Superior temporal gyrus (tissue), 1 donor: ENCODE results near the gene PCA3.
"Not testable (repeated sequence)": the region's sequence is repeated elsewhere in the genome, so short reads cannot be mapped to it uniquely, and the experiment has no call there.

Source experiments
- DNase-seq: peaks from one replicate; pipeline ENCODE4 v3.0.0-alpha.2; 2016; ENCODE audit errors: extremely low spot score

PCA3 gene

GRCh38 chr9:76764138-76764537, at the start of gene PCA3:
PCA3 (plus strand) TSS chr9:76764438.
- DNase-seq = no peak

DNA sequence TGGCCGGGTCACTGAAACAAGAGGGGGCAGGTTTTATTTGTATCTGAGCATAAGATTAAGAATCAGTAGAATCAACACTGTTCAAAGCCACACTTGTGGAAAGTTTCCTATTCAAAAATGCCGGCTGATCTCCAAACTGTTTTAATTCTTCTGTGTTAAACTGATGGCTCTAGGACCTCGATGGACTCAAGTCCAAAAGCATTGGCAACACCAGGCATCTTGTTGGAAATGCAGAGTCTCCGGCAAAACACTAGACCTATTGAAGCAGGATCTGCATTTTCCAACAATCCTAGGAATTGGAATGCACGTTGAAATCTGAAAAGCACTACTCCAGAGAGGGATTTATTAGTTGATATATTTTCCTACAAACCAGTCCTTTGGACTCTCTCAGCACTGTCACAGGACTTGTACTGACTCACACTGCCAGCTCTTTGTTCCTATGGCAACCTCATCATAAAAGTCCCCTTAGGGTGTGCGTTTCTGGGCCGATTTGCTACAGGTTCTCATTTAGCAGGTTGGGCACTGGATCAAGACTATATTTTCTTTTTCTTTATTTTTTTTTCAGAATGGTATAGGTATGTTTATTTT, 48.1 kb upstream of the PCA3 start:
- DNase-seq = peak; percentile 68

DNA sequence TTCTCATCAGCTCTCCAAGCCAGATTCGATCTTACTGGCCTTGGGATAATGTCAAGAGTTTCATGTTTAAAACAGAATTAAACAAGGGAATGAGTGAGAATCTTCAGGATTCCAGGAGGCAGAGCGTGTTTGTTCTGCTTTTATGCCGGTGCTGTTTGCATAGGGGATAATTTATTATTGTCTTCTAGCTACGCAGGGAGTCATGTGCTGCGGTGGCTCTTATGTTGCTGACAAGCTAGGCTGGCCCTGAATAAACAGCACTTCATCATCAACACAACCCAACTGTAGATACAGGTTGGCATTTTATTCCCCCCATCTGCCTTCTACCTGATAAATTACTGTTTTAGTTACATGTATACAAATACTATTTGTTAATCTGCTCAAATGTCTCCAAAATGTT, 47.1 kb upstream of the PCA3 start:
- no peak for DNase-seq

DNA sequence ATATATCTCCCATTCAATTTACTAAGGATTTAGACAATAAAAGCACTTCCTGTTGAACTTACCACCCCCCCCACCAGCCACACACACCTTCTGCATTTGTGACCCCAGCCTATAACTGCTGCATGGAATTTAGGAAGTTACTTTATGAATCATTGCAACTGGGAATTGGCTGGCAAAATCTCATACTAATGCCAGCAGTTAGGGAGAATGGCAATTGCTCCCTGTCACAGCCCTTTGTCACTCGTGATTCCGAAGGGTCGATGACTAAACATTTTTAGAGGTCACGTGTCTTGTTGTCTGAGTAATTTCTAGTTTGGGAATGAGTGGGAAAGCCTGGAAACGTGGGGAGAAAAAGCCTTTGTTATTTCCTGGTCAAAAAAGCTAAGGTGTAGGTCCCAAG, 46.6 kb upstream of the PCA3 start:
- DNase-seq = peak; percentile 48

GRCh38 chr9:76718166-76718565, 46.1 kb upstream of the PCA3 start:
- DNase-seq = no peak

- no peak for DNase-seq
Measured at GRCh38 chr9:76720245-76720644, 44.0 kb upstream of the PCA3 start.

DNA sequence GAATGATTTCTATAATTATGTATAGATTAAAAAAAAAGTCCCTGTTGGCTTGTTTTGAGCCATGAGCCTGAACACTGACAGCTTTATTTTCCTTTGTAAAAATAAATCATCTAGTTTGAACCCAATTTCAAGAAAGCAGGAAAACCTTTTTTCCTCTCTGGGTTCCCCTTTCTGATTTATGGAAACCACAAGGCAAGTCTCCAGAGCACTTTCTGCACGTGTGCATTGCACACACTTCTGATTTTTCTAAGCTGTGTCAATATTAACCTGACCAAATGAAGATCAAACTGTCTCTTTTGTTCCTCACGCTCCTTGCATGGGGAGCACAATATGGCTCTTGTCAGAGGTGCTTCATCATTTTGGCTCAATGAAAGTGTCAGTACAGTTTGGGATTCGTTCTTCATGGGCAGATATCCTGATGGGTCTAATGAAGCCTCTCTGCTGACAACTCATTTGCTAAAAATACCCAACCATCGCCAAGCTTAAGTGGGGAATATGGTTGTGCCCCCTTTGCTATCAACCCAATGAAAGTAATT, 39.2 kb upstream of the PCA3 start:
- DNase-seq = no peak

- DNase-seq = no peak
Measured at GRCh38 chr9:76725885-76726284, 38.4 kb upstream of the PCA3 start.

DNA sequence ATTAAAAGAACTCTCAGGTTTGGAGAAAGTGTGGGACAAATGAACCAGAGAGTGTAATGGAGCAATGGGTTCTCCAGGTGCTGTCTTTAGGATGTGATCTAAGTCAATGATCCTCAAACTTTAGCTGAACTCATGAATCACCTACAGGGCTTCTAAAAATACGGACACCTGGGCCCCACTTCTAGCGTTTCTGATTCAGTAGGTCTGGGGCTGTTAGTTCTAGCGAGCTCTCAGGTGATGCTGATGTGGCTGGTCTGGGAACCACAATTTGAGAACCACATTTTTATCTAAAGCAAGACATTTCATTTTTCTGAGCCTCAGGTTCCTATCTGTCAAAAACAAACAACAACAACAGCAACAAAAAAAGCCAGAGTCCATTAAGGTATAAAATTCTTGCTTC, 35.1 kb upstream of the PCA3 start:
- DNase-seq = no peak

- DNase-seq = no peak
Measured at GRCh38 chr9:76729980-76730737, 34.1 kb upstream of the PCA3 start.

GRCh38 chr9:76730801-76731200, 33.4 kb upstream of the PCA3 start:
- no peak for DNase-seq

- DNase-seq = no peak
Measured at GRCh38 chr9:76732341-76732958, 31.8 kb upstream of the PCA3 start.

GRCh38 chr9:76733096-76733495, 31.1 kb upstream of the PCA3 start:
- no peak for DNase-seq

GRCh38 chr9:76734716-76735115, 29.5 kb upstream of the PCA3 start:
- no peak for DNase-seq

- DNase-seq = no peak
Measured at GRCh38 chr9:76737154-76737902, 26.9 kb upstream of the PCA3 start.

GRCh38 chr9:76738402-76738801, 25.8 kb upstream of the PCA3 start:
- DNase-seq = no peak

- no peak for DNase-seq
Measured at GRCh38 chr9:76741524-76741923, 22.7 kb upstream of the PCA3 start.

GRCh38 chr9:76742890-76743289, 21.3 kb upstream of the PCA3 start:
- DNase-seq = not testable (repeated sequence)

- no peak for DNase-seq
Measured at GRCh38 chr9:76743931-76744330, 20.3 kb upstream of the PCA3 start.

GRCh38 chr9:76744336-76744735, 19.9 kb upstream of the PCA3 start:
- no peak for DNase-seq

- DNase-seq = no peak
Measured at GRCh38 chr9:76751001-76751400, 13.2 kb upstream of the PCA3 start.

DNA sequence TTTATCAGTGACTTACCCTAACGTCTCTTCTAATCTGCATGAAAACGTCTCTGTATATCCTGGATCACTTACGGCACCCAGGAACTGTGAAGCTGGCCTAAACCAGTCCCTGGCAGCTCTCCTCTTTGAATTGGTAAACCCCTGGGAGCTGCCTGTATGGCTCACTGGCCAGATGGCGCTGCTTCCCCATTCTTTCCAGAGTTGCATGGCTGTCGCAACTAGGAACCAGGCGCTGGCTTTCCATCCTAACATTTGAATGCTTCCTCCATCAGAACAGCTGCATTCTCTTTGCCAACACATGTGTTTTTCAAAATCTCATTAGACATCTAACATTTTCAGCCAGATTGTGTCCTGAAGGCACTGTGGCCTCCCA, 8.0 kb upstream of the PCA3 start:
- peak; percentile 71 for DNase-seq
